HG03439 (cell line): Measurements from ENCODE around the gene GARS1.

Experiments
- ATAC-seq: cut with Tn5 transposase; IDR thresholded peaks from one replicate; pipeline ENCODE4 v1.9.1; 2021; ENCODE audit warnings: mild to moderate bottlenecking, moderate library complexity; ENCODE audit not compliant: unreplicated experiment

Gene GARS1

GRCh38 chr7:30674420-30674819, 79.7 kb downstream of the GARS1 start:
- ATAC-seq: no peak

- ATAC-seq: no peak
Observed at GRCh38 chr7:30674876-30675275, 80.2 kb downstream of the GARS1 start.

- no peak for ATAC-seq
Observed at GRCh38 chr7:30678805-30679204, 84.1 kb downstream of the GARS1 start.

GRCh38 chr7:30679664-30680063, 85.0 kb downstream of the GARS1 start:
- no peak for ATAC-seq

- ATAC-seq: no peak
Observed at GRCh38 chr7:30681331-30681797, 86.7 kb downstream of the GARS1 start.

- no peak for ATAC-seq
Observed at GRCh38 chr7:30681815-30682211, 87.1 kb downstream of the GARS1 start.

GRCh38 chr7:30682212-30683083, 87.8 kb downstream of the GARS1 start, which contains the start of gene CRHR2:
TSS of gene CRHR2 (minus strand) at chr7:30682456. CDS start at chr7:30682280, 176 bp downstream.
- no peak for ATAC-seq

- no peak for ATAC-seq
Observed at GRCh38 chr7:30683306-30683705, 88.6 kb downstream of the GARS1 start.
